Loucy (cell line): ENCODE measurements around the gene HLTF.

Source experiments
- H2AFZ ChIP-seq: fragments of 200-600 bp; sonication (generic); 2 replicates; pipeline ENCODE4 v1.6.0; 2016; ENCODE audit warnings: antibody characterized with exemption, mild to moderate bottlenecking, low read length, moderate library complexity
- H3F3A ChIP-seq: fragments of 200-600 bp; 2 replicates; pipeline ENCODE4 v1.6.0; 2016; ENCODE audit warnings: antibody characterized with exemption, low read depth, mild to moderate bottlenecking
- H3K27me3 ChIP-seq: fragments of 200-600 bp; sonication (generic); 2 replicates; pipeline ENCODE4 v1.6.1; 2014; ENCODE audit warnings: low read length, mild to moderate bottlenecking; ENCODE audit not compliant: insufficient read depth, poor library complexity, severe bottlenecking
- H3K36me3 ChIP-seq: fragments of 200-600 bp; sonication (generic); 2 replicates; pipeline ENCODE4 v1.6.1; 2016; ENCODE audit warnings: low read length; ENCODE audit not compliant: insufficient read depth
- H3K4me1 ChIP-seq: fragments of 200-600 bp; sonication (generic); 2 replicates; pipeline ENCODE4 v1.5.1; 2014; ENCODE audit warnings: low read length, mild to moderate bottlenecking; ENCODE audit not compliant: insufficient read depth, poor library complexity, severe bottlenecking
- H3K4me2 ChIP-seq: fragments of 200-600 bp; sonication (generic); 2 replicates; pipeline ENCODE4 v1.6.0; 2014; ENCODE audit warnings: antibody characterized with exemption, low read length, low read depth, mild to moderate bottlenecking; ENCODE audit not compliant: poor library complexity, severe bottlenecking
- H3K4me3 ChIP-seq: fragments of 200-600 bp; sonication (generic); 2 replicates; pipeline ENCODE4 v1.5.1; 2014; ENCODE audit warnings: low read length, mild to moderate bottlenecking, mixed read lengths; ENCODE audit not compliant: poor library complexity, severe bottlenecking
- H3K79me2 ChIP-seq: fragments of 200-600 bp; sonication (generic); 2 replicates; pipeline ENCODE4 v1.6.1; 2014; ENCODE audit warnings: low read length; ENCODE audit not compliant: insufficient read depth
- H3K9ac ChIP-seq: fragments of 200-600 bp; sonication (generic); 2 replicates; pipeline ENCODE4 v1.6.0; 2014; ENCODE audit warnings: mild to moderate bottlenecking, low read depth, low read length, moderate library complexity; ENCODE audit not compliant: poor library complexity, severe bottlenecking
- H3K9me2 ChIP-seq: fragments of 200-600 bp; sonication (generic); replicated peaks from 2 replicates; pipeline ENCODE4 v1.6.1; 2016; ENCODE audit warnings: low read depth, low read length, mixed read lengths
- H3K9me3 ChIP-seq: fragments of 200-600 bp; sonication (generic); 2 replicates; pipeline ENCODE4 v1.6.1; 2014; ENCODE audit warnings: mild to moderate bottlenecking, antibody characterized with exemption, low read length, low read depth; ENCODE audit not compliant: insufficient read depth
- H4K20me1 ChIP-seq: fragments of 200-600 bp; sonication (generic); 2 replicates; pipeline ENCODE4 v1.6.0; 2014; ENCODE audit warnings: antibody characterized with exemption, low read length, mild to moderate bottlenecking; ENCODE audit not compliant: insufficient read depth, poor library complexity, severe bottlenecking
- EZH2phosphoT487 ChIP-seq: fragments of 200-600 bp; IDR thresholded peaks from 2 replicates; pipeline ENCODE4 v1.6.1; 2018; ENCODE audit warnings: antibody characterized with exemption, mild to moderate bottlenecking, moderate library complexity, borderline replicate concordance
- TF ChIP-seq, protein P1 (sequence below): fragments of 200-600 bp; sonication (generic); conservative IDR thresholded peaks from 2 replicates; pipeline ENCODE4 v1.5.1; 2014; ENCODE audit warnings: mild to moderate bottlenecking, antibody characterized with exemption, low read length

The HLTF gene

GRCh38 chr3:149015393-149015792 lies 70.9 kb downstream of the HLTF start:
- Histone ChIP-seq H3K9ac (no peak overlapping the region), H3K36me3 (peaks cover 27% of the 10 kb centered on the region; the same call in 1 of the 2 replicates), H3K4me1 (peaks cover 7% of the 10 kb centered on the region), H3K27me3 (no peaks in the 10 kb centered on the region), H3K4me3 (no peak overlapping the region), H3K4me2 (no peak overlapping the region), H3K9me3 (no peaks in the 10 kb centered on the region), H3K79me2 (no peaks in the 10 kb centered on the region), H3F3A (no peaks in the 10 kb centered on the region), H2AFZ (no peak overlapping the region), H4K20me1 (no peaks in the 10 kb centered on the region), H3K9me2 (no peaks in the 10 kb centered on the region)
- no peak for TF ChIP-seq EZH2phosphoT487
- TF ChIP-seq, protein P1, sequence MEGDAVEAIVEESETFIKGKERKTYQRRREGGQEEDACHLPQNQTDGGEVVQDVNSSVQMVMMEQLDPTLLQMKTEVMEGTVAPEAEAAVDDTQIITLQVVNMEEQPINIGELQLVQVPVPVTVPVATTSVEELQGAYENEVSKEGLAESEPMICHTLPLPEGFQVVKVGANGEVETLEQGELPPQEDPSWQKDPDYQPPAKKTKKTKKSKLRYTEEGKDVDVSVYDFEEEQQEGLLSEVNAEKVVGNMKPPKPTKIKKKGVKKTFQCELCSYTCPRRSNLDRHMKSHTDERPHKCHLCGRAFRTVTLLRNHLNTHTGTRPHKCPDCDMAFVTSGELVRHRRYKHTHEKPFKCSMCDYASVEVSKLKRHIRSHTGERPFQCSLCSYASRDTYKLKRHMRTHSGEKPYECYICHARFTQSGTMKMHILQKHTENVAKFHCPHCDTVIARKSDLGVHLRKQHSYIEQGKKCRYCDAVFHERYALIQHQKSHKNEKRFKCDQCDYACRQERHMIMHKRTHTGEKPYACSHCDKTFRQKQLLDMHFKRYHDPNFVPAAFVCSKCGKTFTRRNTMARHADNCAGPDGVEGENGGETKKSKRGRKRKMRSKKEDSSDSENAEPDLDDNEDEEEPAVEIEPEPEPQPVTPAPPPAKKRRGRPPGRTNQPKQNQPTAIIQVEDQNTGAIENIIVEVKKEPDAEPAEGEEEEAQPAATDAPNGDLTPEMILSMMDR: no peak

GRCh38 chr3:149013726-149014125 lies 72.6 kb downstream of the HLTF start:
- no peak overlapping the region for H3K4me3 ChIP-seq
- no peaks in the 10 kb centered on the region for H4K20me1 ChIP-seq
- TF ChIP-seq EZH2phosphoT487: no peak
- TF ChIP-seq, protein P1: no peak
- H3K9ac ChIP-seq: no peak overlapping the region
- H2AFZ ChIP-seq: no peak overlapping the region
- no peaks in the 10 kb centered on the region for H3K9me2 ChIP-seq
- no peaks in the 10 kb centered on the region for H3K79me2 ChIP-seq
- H3K36me3 ChIP-seq: peaks cover 18% of the 10 kb centered on the region; the same call in 1 of the 2 replicates
- H3K4me1 ChIP-seq: peaks cover 24% of the 10 kb centered on the region
- H3K9me3 ChIP-seq: no peaks in the 10 kb centered on the region
- no peak overlapping the region for H3K4me2 ChIP-seq
- peaks cover 6% of the 10 kb centered on the region for H3F3A ChIP-seq
- no peaks in the 10 kb centered on the region for H3K27me3 ChIP-seq

DNA sequence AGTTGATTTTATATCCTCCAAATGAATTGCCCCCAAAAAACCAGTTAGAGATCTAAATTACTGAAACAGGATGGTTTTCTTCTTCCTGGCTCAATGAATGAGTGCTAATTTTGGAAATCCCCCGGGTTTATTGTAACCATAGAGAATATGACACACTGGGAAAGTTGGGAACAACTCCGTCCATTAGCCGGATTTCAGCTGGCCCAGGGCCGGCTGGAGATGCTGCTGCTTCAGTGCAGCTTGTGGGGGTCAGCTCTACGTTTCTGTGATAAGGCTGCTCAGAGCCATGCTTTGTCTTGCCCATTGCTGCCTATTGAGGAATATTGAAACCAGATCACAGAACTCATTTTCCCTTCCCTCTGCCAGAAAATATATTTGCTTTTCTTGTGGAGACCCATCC lies 74.7 kb downstream of the HLTF start:
- Histone ChIP-seq H3K9ac (no peak overlapping the region), H3K9me2 (no peaks in the 10 kb centered on the region), H3K4me3 (no peak overlapping the region), H3K36me3 (peaks cover 22% of the 10 kb centered on the region; the same call in 1 of the 2 replicates), H3K79me2 (no peaks in the 10 kb centered on the region), H3F3A (peaks cover 6% of the 10 kb centered on the region), H4K20me1 (no peaks in the 10 kb centered on the region), H3K4me1 (peaks cover 27% of the 10 kb centered on the region), H3K4me2 (no peak overlapping the region), H2AFZ (no peak overlapping the region), H3K9me3 (no peaks in the 10 kb centered on the region), H3K27me3 (no peaks in the 10 kb centered on the region)
- no peak for TF ChIP-seq EZH2phosphoT487
- TF ChIP-seq, protein P1: no peak
